K562 (cell line): Measurements from ENCODE around the gene INO80. TPM values are rescaled to one million over a fixed set of nuclear protein-coding genes. Genes with fewer than 3 reads are reported as not detected.

Source experiments
- BACH1 ChIP-seq: fragments of 200-800 bp; sonication (Bioruptor generic); IDR thresholded peaks from 2 replicates; pipeline ENCODE4 v1.6.1; 2016; ENCODE audit warnings: missing genetic modification characterization, missing compliant biosample characterization
- CC2D1A ChIP-seq: fragments of 450-650 bp; IDR thresholded peaks from 2 replicates; pipeline ENCODE4 v1.6.1; 2017; ENCODE audit warnings: mild to moderate bottlenecking
- KAT8 ChIP-seq: fragments of 450-650 bp; IDR thresholded peaks from 2 replicates; pipeline ENCODE4 v1.6.1; 2016; ENCODE audit warnings: low read depth, mild to moderate bottlenecking
- RUNX1 ChIP-seq: sonication (generic); IDR thresholded peaks from 2 replicates; pipeline ENCODE4 v1.6.1; 2016; ENCODE audit warnings: antibody characterized with exemption, low read depth
- SMC3 ChIP-seq: conservative IDR thresholded peaks from 2 replicates; pipeline ENCODE4 v1.6.1; 2011; ENCODE audit warnings: low read depth, low read length, improper control_type of control experiment; ENCODE audit not compliant: insufficient read depth
- ZC3H4 ChIP-seq: sonication (generic); formaldehyde crosslinking; IDR thresholded peaks from 2 replicates; pipeline ENCODE4 v1.9.0; 2021; ENCODE audit warnings: missing genetic modification reagents, borderline replicate concordance
- ZNF165 ChIP-seq: fragments of 250-450 bp; sonication (Bioruptor Pico); IDR thresholded peaks from 2 replicates; pipeline ENCODE4 v1.4.0; 2020; ENCODE audit warnings: borderline replicate concordance
- ZNF354B ChIP-seq: fragments of 250-450 bp; sonication (Bioruptor Pico); IDR thresholded peaks from 2 replicates; pipeline ENCODE4 v1.4.0; 2020
- polyA plus RNA-seq, 8 experiments: library from polyadenylated mRNA; depleted of rRNA in 4 of 8; stranded (reverse) in 5 of 8; unstranded in 3 of 8; fragments of >200 nt; fragmentation: Nextera tagmentation in 2 of 8; fragmentation: Illumina TruSeq in 1 of 8; extraction: Ambion mirVana in 2 of 8; extraction: Trizol in 1 of 8; gene quantifications; 2 replicates each; pipeline versions ENCODE4 v1.2.1 to v1.2.3, GENCODE V29; 2011 to 2014; ENCODE audit warnings: inconsistent platforms in 1 of 8, missing spikeins in 1 of 8
- total RNA-seq, 7 experiments: library from RNA; depleted of rRNA in 6 of 7; stranded (reverse); fragments of >200 nt in 6 of 7; fragmentation: Illumina TruSeq in 2 of 7; extraction: Trizol in 2 of 7; gene quantifications; 2 replicates each; pipeline versions ENCODE4 v1.2.1 to v1.2.3, GENCODE V29; 2011 to 2021; ENCODE audit warnings: low replicate concordance in 1 of 7
- TF ChIP-seq, protein P1 (sequence below): fragments of 200-600 bp; sonication (generic); IDR thresholded peaks from one replicate; pipeline ENCODE4 v1.6.1; 2012; ENCODE audit warnings: mild to moderate bottlenecking, low read depth, low read length, inconsistent platforms
- TF ChIP-seq, protein P2 (sequence below): fragments of 450-650 bp; formaldehyde crosslinking; conservative IDR thresholded peaks from 2 replicates; pipeline ENCODE4 v1.4.0; 2022; ENCODE audit warnings: mild to moderate bottlenecking, missing genetic modification characterization
- TF ChIP-seq, protein P3 (sequence below): fragments of 250-450 bp; sonication (Bioruptor Pico); IDR thresholded peaks from 2 replicates; pipeline ENCODE4 v1.4.0; 2020; ENCODE audit warnings: mild to moderate bottlenecking, moderate library complexity
- TF ChIP-seq, protein P4 (sequence below): sonication (generic); formaldehyde crosslinking; IDR thresholded peaks from 2 replicates; pipeline ENCODE4 v1.8.0; 2022; ENCODE audit warnings: mild to moderate bottlenecking, low read depth, missing genetic modification reagents

INO80 gene
- total and polyA plus RNA-seq, 9 of the 15 experiments (the other 6 are each of a cell fraction or from before 2014, with no cell fraction given) = 1.1 to 25.7 (median 19.9) TPM

DNA sequence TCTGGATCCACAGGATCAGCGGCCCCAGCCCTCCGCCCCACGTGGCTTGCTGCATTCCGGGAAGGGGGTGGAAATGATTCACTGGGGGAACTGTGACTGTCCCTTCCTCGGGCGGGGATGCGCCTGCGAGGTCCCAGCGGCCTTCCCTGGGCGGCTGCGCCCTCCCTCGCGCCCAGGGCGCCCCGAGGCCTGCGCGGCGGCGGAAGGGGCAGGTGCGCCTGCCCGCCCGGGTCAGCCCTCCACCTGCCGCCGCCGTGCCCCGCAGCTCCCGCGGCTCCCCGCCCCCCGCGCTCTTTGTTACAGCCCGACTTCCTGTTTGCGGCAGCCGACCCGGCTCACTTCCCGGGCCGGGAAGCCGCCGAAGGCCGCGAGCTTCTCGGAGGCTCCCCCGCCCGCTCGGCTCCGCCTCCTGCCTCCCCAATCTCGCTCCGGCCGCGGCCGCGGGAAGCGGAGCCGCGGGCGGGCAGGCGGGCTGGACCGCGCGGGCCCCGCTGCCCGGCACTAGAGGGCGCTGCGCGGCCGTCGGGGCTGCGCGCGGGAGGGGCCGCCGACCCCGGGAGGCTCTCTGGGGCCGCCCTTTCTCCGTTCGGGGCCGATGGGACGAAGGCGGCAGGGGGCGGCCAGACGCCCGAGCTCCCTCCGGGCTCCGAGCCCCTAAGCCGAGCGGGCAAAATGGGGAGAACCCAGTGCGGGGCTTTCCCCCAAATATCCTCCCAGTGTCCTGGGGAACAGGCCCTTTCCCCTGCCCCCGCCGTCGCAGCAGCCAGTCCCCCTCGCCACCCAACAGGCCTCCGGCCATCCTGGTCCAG, 174.3 kb downstream of the INO80 start (continued):
- TF ChIP-seq, protein P1, sequence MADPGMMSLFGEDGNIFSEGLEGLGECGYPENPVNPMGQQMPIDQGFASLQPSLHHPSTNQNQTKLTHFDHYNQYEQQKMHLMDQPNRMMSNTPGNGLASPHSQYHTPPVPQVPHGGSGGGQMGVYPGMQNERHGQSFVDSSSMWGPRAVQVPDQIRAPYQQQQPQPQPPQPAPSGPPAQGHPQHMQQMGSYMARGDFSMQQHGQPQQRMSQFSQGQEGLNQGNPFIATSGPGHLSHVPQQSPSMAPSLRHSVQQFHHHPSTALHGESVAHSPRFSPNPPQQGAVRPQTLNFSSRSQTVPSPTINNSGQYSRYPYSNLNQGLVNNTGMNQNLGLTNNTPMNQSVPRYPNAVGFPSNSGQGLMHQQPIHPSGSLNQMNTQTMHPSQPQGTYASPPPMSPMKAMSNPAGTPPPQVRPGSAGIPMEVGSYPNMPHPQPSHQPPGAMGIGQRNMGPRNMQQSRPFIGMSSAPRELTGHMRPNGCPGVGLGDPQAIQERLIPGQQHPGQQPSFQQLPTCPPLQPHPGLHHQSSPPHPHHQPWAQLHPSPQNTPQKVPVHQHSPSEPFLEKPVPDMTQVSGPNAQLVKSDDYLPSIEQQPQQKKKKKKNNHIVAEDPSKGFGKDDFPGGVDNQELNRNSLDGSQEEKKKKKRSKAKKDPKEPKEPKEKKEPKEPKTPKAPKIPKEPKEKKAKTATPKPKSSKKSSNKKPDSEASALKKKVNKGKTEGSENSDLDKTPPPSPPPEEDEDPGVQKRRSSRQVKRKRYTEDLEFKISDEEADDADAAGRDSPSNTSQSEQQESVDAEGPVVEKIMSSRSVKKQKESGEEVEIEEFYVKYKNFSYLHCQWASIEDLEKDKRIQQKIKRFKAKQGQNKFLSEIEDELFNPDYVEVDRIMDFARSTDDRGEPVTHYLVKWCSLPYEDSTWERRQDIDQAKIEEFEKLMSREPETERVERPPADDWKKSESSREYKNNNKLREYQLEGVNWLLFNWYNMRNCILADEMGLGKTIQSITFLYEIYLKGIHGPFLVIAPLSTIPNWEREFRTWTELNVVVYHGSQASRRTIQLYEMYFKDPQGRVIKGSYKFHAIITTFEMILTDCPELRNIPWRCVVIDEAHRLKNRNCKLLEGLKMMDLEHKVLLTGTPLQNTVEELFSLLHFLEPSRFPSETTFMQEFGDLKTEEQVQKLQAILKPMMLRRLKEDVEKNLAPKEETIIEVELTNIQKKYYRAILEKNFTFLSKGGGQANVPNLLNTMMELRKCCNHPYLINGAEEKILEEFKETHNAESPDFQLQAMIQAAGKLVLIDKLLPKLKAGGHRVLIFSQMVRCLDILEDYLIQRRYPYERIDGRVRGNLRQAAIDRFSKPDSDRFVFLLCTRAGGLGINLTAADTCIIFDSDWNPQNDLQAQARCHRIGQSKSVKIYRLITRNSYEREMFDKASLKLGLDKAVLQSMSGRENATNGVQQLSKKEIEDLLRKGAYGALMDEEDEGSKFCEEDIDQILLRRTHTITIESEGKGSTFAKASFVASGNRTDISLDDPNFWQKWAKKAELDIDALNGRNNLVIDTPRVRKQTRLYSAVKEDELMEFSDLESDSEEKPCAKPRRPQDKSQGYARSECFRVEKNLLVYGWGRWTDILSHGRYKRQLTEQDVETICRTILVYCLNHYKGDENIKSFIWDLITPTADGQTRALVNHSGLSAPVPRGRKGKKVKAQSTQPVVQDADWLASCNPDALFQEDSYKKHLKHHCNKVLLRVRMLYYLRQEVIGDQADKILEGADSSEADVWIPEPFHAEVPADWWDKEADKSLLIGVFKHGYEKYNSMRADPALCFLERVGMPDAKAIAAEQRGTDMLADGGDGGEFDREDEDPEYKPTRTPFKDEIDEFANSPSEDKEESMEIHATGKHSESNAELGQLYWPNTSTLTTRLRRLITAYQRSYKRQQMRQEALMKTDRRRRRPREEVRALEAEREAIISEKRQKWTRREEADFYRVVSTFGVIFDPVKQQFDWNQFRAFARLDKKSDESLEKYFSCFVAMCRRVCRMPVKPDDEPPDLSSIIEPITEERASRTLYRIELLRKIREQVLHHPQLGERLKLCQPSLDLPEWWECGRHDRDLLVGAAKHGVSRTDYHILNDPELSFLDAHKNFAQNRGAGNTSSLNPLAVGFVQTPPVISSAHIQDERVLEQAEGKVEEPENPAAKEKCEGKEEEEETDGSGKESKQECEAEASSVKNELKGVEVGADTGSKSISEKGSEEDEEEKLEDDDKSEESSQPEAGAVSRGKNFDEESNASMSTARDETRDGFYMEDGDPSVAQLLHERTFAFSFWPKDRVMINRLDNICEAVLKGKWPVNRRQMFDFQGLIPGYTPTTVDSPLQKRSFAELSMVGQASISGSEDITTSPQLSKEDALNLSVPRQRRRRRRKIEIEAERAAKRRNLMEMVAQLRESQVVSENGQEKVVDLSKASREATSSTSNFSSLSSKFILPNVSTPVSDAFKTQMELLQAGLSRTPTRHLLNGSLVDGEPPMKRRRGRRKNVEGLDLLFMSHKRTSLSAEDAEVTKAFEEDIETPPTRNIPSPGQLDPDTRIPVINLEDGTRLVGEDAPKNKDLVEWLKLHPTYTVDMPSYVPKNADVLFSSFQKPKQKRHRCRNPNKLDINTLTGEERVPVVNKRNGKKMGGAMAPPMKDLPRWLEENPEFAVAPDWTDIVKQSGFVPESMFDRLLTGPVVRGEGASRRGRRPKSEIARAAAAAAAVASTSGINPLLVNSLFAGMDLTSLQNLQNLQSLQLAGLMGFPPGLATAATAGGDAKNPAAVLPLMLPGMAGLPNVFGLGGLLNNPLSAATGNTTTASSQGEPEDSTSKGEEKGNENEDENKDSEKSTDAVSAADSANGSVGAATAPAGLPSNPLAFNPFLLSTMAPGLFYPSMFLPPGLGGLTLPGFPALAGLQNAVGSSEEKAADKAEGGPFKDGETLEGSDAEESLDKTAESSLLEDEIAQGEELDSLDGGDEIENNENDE = no peak
- TF ChIP-seq CC2D1A = no peak
- TF ChIP-seq SMC3 = 0 out of 2 replicates have a peak, but pooled peaks have one; percentile 48
- TF ChIP-seq BACH1 = no peak
- TF ChIP-seq, protein P2, sequence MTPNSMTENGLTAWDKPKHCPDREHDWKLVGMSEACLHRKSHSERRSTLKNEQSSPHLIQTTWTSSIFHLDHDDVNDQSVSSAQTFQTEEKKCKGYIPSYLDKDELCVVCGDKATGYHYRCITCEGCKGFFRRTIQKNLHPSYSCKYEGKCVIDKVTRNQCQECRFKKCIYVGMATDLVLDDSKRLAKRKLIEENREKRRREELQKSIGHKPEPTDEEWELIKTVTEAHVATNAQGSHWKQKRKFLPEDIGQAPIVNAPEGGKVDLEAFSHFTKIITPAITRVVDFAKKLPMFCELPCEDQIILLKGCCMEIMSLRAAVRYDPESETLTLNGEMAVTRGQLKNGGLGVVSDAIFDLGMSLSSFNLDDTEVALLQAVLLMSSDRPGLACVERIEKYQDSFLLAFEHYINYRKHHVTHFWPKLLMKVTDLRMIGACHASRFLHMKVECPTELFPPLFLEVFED (CRISPR knock-in tag) = no peak
- TF ChIP-seq ZC3H4 (CRISPR knock-in tag) = no peak
- no peak for TF ChIP-seq RUNX1
- TF ChIP-seq, protein P3, sequence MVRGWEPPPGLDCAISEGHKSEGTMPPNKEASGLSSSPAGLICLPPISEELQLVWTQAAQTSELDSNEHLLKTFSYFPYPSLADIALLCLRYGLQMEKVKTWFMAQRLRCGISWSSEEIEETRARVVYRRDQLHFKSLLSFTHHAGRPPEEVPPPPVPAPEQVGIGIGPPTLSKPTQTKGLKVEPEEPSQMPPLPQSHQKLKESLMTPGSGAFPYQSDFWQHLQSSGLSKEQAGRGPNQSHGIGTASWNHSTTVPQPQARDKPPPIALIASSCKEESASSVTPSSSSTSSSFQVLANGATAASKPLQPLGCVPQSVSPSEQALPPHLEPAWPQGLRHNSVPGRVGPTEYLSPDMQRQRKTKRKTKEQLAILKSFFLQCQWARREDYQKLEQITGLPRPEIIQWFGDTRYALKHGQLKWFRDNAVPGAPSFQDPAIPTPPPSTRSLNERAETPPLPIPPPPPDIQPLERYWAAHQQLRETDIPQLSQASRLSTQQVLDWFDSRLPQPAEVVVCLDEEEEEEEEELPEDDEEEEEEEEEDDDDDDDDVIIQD (CRISPR knock-in tag) = no peak
- TF ChIP-seq, protein P4, sequence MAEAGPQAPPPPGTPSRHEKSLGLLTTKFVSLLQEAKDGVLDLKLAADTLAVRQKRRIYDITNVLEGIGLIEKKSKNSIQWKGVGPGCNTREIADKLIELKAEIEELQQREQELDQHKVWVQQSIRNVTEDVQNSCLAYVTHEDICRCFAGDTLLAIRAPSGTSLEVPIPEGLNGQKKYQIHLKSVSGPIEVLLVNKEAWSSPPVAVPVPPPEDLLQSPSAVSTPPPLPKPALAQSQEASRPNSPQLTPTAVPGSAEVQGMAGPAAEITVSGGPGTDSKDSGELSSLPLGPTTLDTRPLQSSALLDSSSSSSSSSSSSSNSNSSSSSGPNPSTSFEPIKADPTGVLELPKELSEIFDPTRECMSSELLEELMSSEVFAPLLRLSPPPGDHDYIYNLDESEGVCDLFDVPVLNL (CRISPR knock-in tag) = no peak
- no peak for TF ChIP-seq KAT8
- no peak for TF ChIP-seq ZNF354B (CRISPR knock-in tag)
- no peak for TF ChIP-seq ZNF165 (CRISPR knock-in tag)
